Activated CD4-positive, alpha-beta T cell treated with anti-CD3 and anti-CD28 coated beads for 1 hour (primary cell): ENCODE measurements around the gene ADAMTS5.

Experiments
- DNase-seq: peaks from one replicate; pipeline ENCODE4 v3.0.0-alpha.2; 2020

The ADAMTS5 gene

GRCh38 chr21:26967062-26967913 lies at the start of gene ADAMTS5:
Gene ADAMTS5 (minus strand): TSS chr21:26967088. CDS start chr21:26966391, 697 bp downstream.
- no peak for DNase-seq

GRCh38 chr21:27001526-27001925 lies 34.6 kb upstream of the ADAMTS5 start:
- no peak for DNase-seq

GRCh38 chr21:26983576-26983975 lies 16.7 kb upstream of the ADAMTS5 start:
- DNase-seq: no peak

- no peak for DNase-seq
Observed at GRCh38 chr21:26982767-26983166, 15.9 kb upstream of the ADAMTS5 start.

GRCh38 chr21:26977746-26978145 lies 10.9 kb upstream of the ADAMTS5 start:
- DNase-seq: no peak

- DNase-seq: no peak
Observed at GRCh38 chr21:26973226-26973625, 6.3 kb upstream of the ADAMTS5 start.

- no peak for DNase-seq
Observed at GRCh38 chr21:26972192-26972591, 5.3 kb upstream of the ADAMTS5 start.

- DNase-seq: no peak
Observed at GRCh38 chr21:26969971-26970725, 3.3 kb upstream of the ADAMTS5 start.

GRCh38 chr21:26966649-26967061 lies 233 bp downstream of the ADAMTS5 start:
- DNase-seq: no peak

- DNase-seq: no peak
Observed at GRCh38 chr21:26965907-26966581, 844 bp downstream of the ADAMTS5 start.

- DNase-seq: no peak
Observed at GRCh38 chr21:26965040-26965906, 1.6 kb downstream of the ADAMTS5 start.

- DNase-seq: no peak
Observed at GRCh38 chr21:26964170-26964778, 2.6 kb downstream of the ADAMTS5 start.

GRCh38 chr21:26962621-26963181 lies 4.2 kb downstream of the ADAMTS5 start:
- DNase-seq: no peak

GRCh38 chr21:26961698-26962097 lies 5.2 kb downstream of the ADAMTS5 start:
- no peak for DNase-seq

- no peak for DNase-seq
Observed at GRCh38 chr21:26958788-26959187, 8.1 kb downstream of the ADAMTS5 start.

- DNase-seq: no peak
Observed at GRCh38 chr21:26956813-26957212, 10.1 kb downstream of the ADAMTS5 start.

- DNase-seq: no peak
Observed at GRCh38 chr21:26956216-26956615, 10.7 kb downstream of the ADAMTS5 start.

- no peak for DNase-seq
Observed at GRCh38 chr21:26954662-26955121, 12.2 kb downstream of the ADAMTS5 start.

- DNase-seq: no peak
Observed at GRCh38 chr21:26952374-26953066, 14.4 kb downstream of the ADAMTS5 start.

GRCh38 chr21:26949830-26950229 lies 17.1 kb downstream of the ADAMTS5 start:
- no peak for DNase-seq

GRCh38 chr21:26948194-26948593 lies 18.7 kb downstream of the ADAMTS5 start:
- DNase-seq: no peak
